AG10803 (cell line): ENCODE measurements around the gene KCNK7.

Source experiments
- DNase-seq: peaks from one replicate; pipeline ENCODE4 v3.0.0; 2010; ENCODE audit warnings: low read depth
- H3K4me3 ChIP-seq: 2 replicates; pipeline ENCODE4 v1.5.1; 2011; ENCODE audit warnings: mild to moderate bottlenecking, low read length, control low read depth
- CTCF ChIP-seq: conservative IDR thresholded peaks from 2 replicates; pipeline ENCODE4 v1.5.1; 2011; ENCODE audit warnings: mild to moderate bottlenecking, low read length, control low read depth, inconsistent platforms

Gene KCNK7

GRCh38 chr11:65595543-65596281, at the start of gene KCNK7:
TSS of gene KCNK7 (minus strand) at chr11:65595800. CDS start at chr11:65595772, 28 bp downstream.
- no peak for TF ChIP-seq CTCF
- DNase-seq, result no peak
- H3K4me3 ChIP-seq, result no peak within 1 kb of the TSS

- no peak overlapping the region for H3K4me3 ChIP-seq
- TF ChIP-seq CTCF, result no peak
- DNase-seq, result no peak
Measured at GRCh38 chr11:65644837-65645236, 49.2 kb upstream of the KCNK7 start.

GRCh38 chr11:65643971-65644370, 48.4 kb upstream of the KCNK7 start:
- TF ChIP-seq CTCF, result no peak
- DNase-seq, result no peak
- H3K4me3 ChIP-seq, result no peak overlapping the region

GRCh38 chr11:65642014-65642671, 46.5 kb upstream of the KCNK7 start:
- no peak overlapping the region for H3K4me3 ChIP-seq

GRCh38 chr11:65641297-65642013, 45.9 kb upstream of the KCNK7 start:
- no peak for DNase-seq

More at GRCh38 chr11:65642014-65642671, 46.5 kb upstream of the KCNK7 start:
- TF ChIP-seq CTCF, result no peak
- no peak for DNase-seq

GRCh38 chr11:65640483-65641296, 45.1 kb upstream of the KCNK7 start:
- no peak for TF ChIP-seq CTCF
- no peak overlapping the region for H3K4me3 ChIP-seq
- no peak for DNase-seq

More at GRCh38 chr11:65641297-65642013, 45.9 kb upstream of the KCNK7 start:
- TF ChIP-seq CTCF, result no peak
- H3K4me3 ChIP-seq, result no peak overlapping the region
